ACC112 (cell line): Measurements from ENCODE around the gene SNUPN.
"Not testable (repeated sequence)": the region's sequence is repeated elsewhere in the genome, so short reads cannot be mapped to it uniquely, and the experiment has no call there.

ENCODE experiments used
- H2AFZ ChIP-seq: fragments of 200-600 bp; sonication (generic); one replicate; pipeline ENCODE4 v1.6.0; 2017; ENCODE audit warnings: antibody characterized with exemption, low read length; ENCODE audit not compliant: unreplicated experiment
- H3K27ac ChIP-seq: fragments of 200-600 bp; sonication (generic); 2 replicates; pipeline ENCODE4 v1.5.1; 2014; ENCODE audit warnings: low read depth, mild to moderate bottlenecking, antibody characterized with exemption, low read length, moderate library complexity
- H3K27me3 ChIP-seq: fragments of 200-600 bp; sonication (generic); 2 replicates; pipeline ENCODE4 v1.6.1; 2014; ENCODE audit warnings: mild to moderate bottlenecking, antibody characterized with exemption, low read length, moderate library complexity, mixed read lengths; ENCODE audit not compliant: insufficient read depth
- H3K36me3 ChIP-seq: fragments of 200-600 bp; sonication (generic); 2 replicates; pipeline ENCODE4 v1.6.1; 2016; ENCODE audit warnings: mild to moderate bottlenecking, antibody characterized with exemption, low read length, moderate library complexity, mixed read lengths; ENCODE audit not compliant: insufficient read depth
- H3K4me1 ChIP-seq: fragments of 200-600 bp; sonication (generic); one replicate; pipeline ENCODE4 v1.6.1; 2016; ENCODE audit warnings: low read length, mixed read lengths; ENCODE audit not compliant: insufficient read depth, unreplicated experiment, control insufficient read depth
- H3K4me3 ChIP-seq: fragments of 200-600 bp; sonication (generic); 2 replicates; pipeline ENCODE4 v1.5.1; 2014; ENCODE audit warnings: mild to moderate bottlenecking, low read depth, low read length
- H3K79me2 ChIP-seq: fragments of 200-600 bp; sonication (generic); one replicate; pipeline ENCODE4 v1.6.0; 2016; ENCODE audit warnings: low read length; ENCODE audit not compliant: control insufficient read depth, unreplicated experiment, insufficient read depth

Gene SNUPN

GRCh38 chr15:75646112-75646943 is 20.8 kb upstream of the SNUPN start:
- no peaks in the 10 kb centered on the region for H3K27me3 ChIP-seq
- peaks cover 34% of the 10 kb centered on the region for H3K4me1 ChIP-seq
- peak overlapping the region; percentile 89 for H3K27ac ChIP-seq
- peaks cover 50% of the 10 kb centered on the region for H3K79me2 ChIP-seq
- H3K36me3 ChIP-seq, result no peaks in the 10 kb centered on the region; the same call in 1 of the 2 replicates
- H2AFZ ChIP-seq, result no peak overlapping the region
- H3K4me3 ChIP-seq, result peak overlapping the region; percentile 96

DNA sequence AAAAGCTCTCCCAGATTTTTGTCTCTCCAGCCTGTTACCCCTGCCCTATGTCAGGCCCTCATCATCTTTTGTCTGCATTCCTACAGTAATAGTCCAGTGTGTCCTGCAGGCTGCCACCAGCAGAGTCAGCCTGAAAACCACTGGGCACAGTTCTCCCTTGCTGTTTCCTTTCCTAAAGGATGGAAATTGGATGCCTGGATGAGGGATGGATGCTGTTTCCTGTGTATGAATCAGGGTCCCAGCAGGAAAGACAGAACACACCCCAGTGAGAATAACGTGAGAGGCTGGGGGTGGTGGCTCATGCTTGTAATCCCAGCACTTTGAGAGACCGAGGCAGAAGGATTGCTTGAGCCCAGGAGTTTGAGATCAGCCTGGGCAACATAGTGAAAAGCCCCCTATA is 18.9 kb upstream of the SNUPN start:
- H3K4me1 ChIP-seq, result peaks cover 15% of the 10 kb centered on the region
- H3K36me3 ChIP-seq, result no peaks in the 10 kb centered on the region; the same call in 1 of the 2 replicates
- no peaks in the 10 kb centered on the region for H3K27me3 ChIP-seq
- no peak overlapping the region for H3K27ac ChIP-seq
- H3K79me2 ChIP-seq, result peaks cover 36% of the 10 kb centered on the region
- H2AFZ ChIP-seq, result no peak overlapping the region
- no peak overlapping the region for H3K4me3 ChIP-seq

DNA sequence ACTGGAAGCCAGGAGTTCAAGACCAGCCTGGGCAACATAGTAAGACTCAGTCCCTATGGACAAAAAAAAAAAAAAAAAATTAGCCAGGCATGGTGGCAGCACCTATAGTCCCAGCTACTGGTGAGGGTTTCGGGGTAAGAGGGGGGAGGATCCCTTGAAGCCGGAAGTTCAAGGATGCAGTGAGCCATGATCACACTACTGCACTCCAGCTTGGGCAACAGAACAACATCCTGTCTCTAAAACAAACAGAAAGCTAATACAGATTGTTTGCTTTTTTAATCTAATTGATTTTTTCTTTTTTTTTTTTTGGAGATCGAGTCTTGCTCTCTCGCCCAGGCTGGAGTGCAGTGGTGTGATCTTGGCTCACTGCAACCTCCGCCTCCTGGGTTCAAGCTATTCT is 16.1 kb upstream of the SNUPN start:
- Histone ChIP-seq H2AFZ (no peak overlapping the region), H3K27me3 (no peaks in the 10 kb centered on the region), H3K27ac (no peak overlapping the region), H3K4me1 (peaks cover 10% of the 10 kb centered on the region), H3K4me3 (no peak overlapping the region), H3K79me2 (peaks cover 37% of the 10 kb centered on the region), H3K36me3 (no peaks in the 10 kb centered on the region)

DNA sequence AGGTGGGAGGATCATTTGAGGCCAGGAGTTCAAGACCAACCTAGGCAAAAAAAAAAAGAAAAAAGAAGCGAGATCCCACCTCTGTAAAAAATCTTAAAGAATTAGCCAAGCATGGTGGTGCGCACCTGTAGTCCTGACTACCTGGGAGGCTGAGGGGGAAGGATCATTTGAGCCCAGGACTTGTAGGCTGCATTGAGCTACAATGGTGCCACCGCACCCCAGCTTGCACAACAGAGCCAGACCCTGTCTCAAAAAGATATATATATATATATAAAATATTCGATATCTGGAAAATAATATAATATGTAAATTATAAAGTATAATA is 15.6 kb upstream of the SNUPN start:
- Histone ChIP-seq H3K27ac (peak overlapping the region; percentile 58), H3K4me3 (peak overlapping the region; percentile 95)

DNA sequence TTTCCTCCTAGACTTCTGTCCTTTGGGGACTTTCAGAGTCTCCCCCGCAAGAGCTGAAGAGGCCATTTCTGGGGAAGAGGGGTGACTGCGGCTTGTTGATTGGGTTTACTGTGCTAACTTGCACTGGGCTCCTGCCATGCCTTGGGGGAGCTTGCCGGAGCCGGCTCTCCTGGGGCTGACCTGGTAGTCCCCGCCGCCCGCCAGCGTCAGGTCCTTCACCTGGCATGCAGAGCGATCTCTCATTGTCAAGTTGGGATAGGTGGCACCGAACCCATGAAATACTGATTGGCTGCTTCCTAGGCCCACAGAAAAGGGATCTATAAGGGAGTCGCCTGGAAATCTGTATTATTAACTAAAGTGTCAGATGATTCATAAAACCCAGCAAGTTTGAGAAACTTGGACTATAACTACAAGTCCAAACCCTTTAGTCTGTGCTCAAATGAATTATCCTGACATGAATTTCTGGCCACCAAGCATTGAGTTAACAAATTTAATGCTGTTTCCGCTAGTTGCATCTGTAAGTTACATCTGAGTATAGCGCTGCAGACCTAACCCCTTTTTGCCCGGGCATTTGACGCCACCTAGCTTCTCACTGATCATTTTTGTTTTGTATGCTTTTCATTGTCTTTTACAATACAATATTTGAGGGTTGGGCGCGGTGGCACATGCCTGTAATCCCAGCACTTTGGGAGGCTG is 15.1 kb upstream of the SNUPN start:
- Histone ChIP-seq H3K27ac (peak overlapping the region; percentile 58), H3K27me3 (no peaks in the 10 kb centered on the region), H3K4me3 (peak overlapping the region; percentile 95), H3K36me3 (no peaks in the 10 kb centered on the region), H3K4me1 (peaks cover 3% of the 10 kb centered on the region), H2AFZ (peak overlapping the region; percentile 44), H3K79me2 (peaks cover 29% of the 10 kb centered on the region)

More for the DNA sequence above, 15.6 kb upstream of the SNUPN start:
- H3K79me2 ChIP-seq, result peaks cover 32% of the 10 kb centered on the region
- peaks cover 5% of the 10 kb centered on the region for H3K4me1 ChIP-seq
- no peaks in the 10 kb centered on the region for H3K27me3 ChIP-seq
- H2AFZ ChIP-seq, result no peak overlapping the region
- no peaks in the 10 kb centered on the region for H3K36me3 ChIP-seq

GRCh38 chr15:75639709-75640482 is 14.4 kb upstream of the SNUPN start, which contains the start of gene IMP3:
IMP3 (minus strand) TSS chr15:75640224; CDS start chr15:75640168, 56 bp downstream.
- Histone ChIP-seq H3K27me3 (no peaks in the 10 kb centered on the region), H3K36me3 (no peaks in the 10 kb centered on the region), H2AFZ (peak within 1 kb of the TSS; percentile 44), H3K4me3 (peak within 1 kb of the TSS; percentile 95), H3K27ac (peak within 1 kb of the TSS; percentile 72), H3K79me2 (peaks cover 29% of the 10 kb centered on the region), H3K4me1 (peaks cover 3% of the 10 kb centered on the region)

GRCh38 chr15:75639191-75639708 is 13.7 kb upstream of the SNUPN start:
- H3K4me1 ChIP-seq, result peaks cover under 1% of the 10 kb centered on the region
- H3K79me2 ChIP-seq, result peaks cover 29% of the 10 kb centered on the region
- H3K27ac ChIP-seq, result peak overlapping the region; percentile 72
- no peaks in the 10 kb centered on the region for H3K36me3 ChIP-seq
- H2AFZ ChIP-seq, result peak overlapping the region; percentile 28
- H3K27me3 ChIP-seq, result no peaks in the 10 kb centered on the region
- peak overlapping the region; percentile 95 for H3K4me3 ChIP-seq

DNA sequence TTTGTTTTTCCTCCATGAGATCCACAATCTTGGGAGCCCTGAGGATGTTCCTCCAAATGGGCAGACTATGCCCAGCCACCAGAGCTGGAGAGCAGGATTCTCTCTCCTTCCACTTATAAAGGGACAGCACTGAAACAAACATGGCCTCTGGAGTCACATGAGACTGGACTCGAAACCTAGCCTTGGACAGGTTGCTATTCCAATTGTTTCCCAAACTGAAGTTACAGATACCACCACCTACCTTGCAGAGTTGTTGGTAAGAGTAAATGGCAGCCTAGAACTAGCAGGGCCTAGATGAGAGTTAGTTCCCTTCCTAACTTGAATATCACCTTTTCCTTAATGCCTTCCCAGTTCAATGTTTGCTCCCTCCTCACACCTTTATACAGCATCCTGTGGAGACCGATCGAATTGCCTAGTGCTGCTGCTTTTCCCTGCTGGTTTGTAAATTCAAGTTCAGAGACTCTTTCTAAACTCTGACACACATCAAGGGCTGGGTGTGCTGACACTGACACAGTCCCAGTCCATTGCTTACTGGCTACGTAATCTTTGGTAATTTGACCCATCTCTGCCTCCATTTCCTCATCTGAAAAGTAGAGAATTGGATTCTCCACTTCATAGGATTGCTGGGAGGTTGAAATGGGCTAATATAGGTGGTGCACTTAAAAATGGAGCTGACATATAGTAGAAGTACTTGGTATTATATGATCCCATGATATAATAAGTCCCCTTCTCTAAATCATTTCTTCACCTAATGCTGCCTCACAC is 11.9 kb upstream of the SNUPN start:
- Histone ChIP-seq H3K27me3 (no peaks in the 10 kb centered on the region), H3K4me1 (no peaks in the 10 kb centered on the region), H3K27ac (no peak overlapping the region; the same call in 1 of the 2 replicates), H3K36me3 (no peaks in the 10 kb centered on the region), H3K79me2 (peaks cover 29% of the 10 kb centered on the region), H3K4me3 (peak overlapping the region; percentile 95), H2AFZ (no peak overlapping the region)

GRCh38 chr15:75636026-75636425 is 10.5 kb upstream of the SNUPN start:
- H3K4me1 ChIP-seq, result no peaks in the 10 kb centered on the region
- no peaks in the 10 kb centered on the region for H3K36me3 ChIP-seq
- H3K79me2 ChIP-seq, result peaks cover 29% of the 10 kb centered on the region
- H3K27me3 ChIP-seq, result no peaks in the 10 kb centered on the region
- H3K4me3 ChIP-seq, result no peak overlapping the region
- H2AFZ ChIP-seq, result no peak overlapping the region
- no peak overlapping the region for H3K27ac ChIP-seq

- H3K27ac ChIP-seq, H3K36me3 ChIP-seq, H3K4me1 ChIP-seq, H3K4me3 ChIP-seq, H2AFZ ChIP-seq, H3K27me3 ChIP-seq: not testable (repeated sequence)
- H3K79me2 ChIP-seq, result peaks cover 18% of the 10 kb centered on the region
Observed at GRCh38 chr15:75633922-75634321, 8.4 kb upstream of the SNUPN start.
